CD14-positive monocyte (primary cell): ENCODE data around the gene UNC5CL. TPM values are rescaled to one million over a fixed set of nuclear protein-coding genes. Genes with fewer than 3 reads are reported as not detected.
A peak's percentile ranks its signal among the peaks of the same experiment; 100 is the strongest.

Source experiments
- DNase-seq, 3 donors: peaks; one replicate each; pipeline ENCODE4 v3.0.0-alpha.2; 2011 to 2022
- H2AFZ ChIP-seq: 2 replicates; pipeline ENCODE4 v1.6.0; 2012; ENCODE audit warnings: mild to moderate bottlenecking, low read depth, low read length, inconsistent platforms; ENCODE audit not compliant: insufficient read depth, poor library complexity, severe bottlenecking
- H3K27ac ChIP-seq, 2 donors: 1 replicate in 1 of 2; 2 replicates in 1 of 2; pipeline ENCODE4 v1.5.1; 2012 to 2013; ENCODE audit warnings: low read length in 2 of 2, control low read depth in 1 of 2, inconsistent platforms in 1 of 2, low read depth in 1 of 2, mild to moderate bottlenecking in 1 of 2
- H3K27me3 ChIP-seq, 2 donors: one replicate each; pipeline versions ENCODE4 v1.6.0 to v1.6.1; 2011 to 2013; ENCODE audit warnings: low read length in 2 of 2; ENCODE audit not compliant: control insufficient read depth in 2 of 2, insufficient read depth in 2 of 2
- H3K36me3 ChIP-seq, 2 donors: replicated peaks in 1 of 2; 1 replicate in 1 of 2; 2 replicates in 1 of 2; pipeline versions ENCODE4 v1.5.1 to v1.6.1; 2012 to 2013; ENCODE audit warnings: low read length in 2 of 2, control low read depth in 1 of 2, inconsistent platforms in 1 of 2, mild to moderate bottlenecking in 1 of 2; ENCODE audit not compliant: insufficient read depth in 2 of 2, control insufficient read depth in 1 of 2
- H3K4me1 ChIP-seq, 2 donors: 1 replicate in 1 of 2; 2 replicates in 1 of 2; pipeline versions ENCODE4 v1.5.1 to v1.6.1; 2012 to 2013; ENCODE audit warnings: low read length in 2 of 2, control low read depth in 1 of 2, inconsistent platforms in 1 of 2, mild to moderate bottlenecking in 1 of 2, moderate library complexity in 1 of 2; ENCODE audit not compliant: insufficient read depth in 2 of 2, control insufficient read depth in 1 of 2
- H3K4me2 ChIP-seq: replicated peaks from 2 replicates; pipeline ENCODE3; 2012; ENCODE audit warnings: low read length, moderate library complexity, mild to moderate bottlenecking; ENCODE audit not compliant: poor library complexity, severe bottlenecking; ENCODE audit errors: extremely low read depth
- H3K4me3 ChIP-seq, 3 experiments: fragments of 200-600 bp in 1 of 3; sonication (generic) in 1 of 3; replicated peaks in 1 of 3; 1 replicate in 2 of 3; 2 replicates in 1 of 3; pipeline ENCODE4 v1.5.1; 2011 to 2013; ENCODE audit warnings: low read length in 3 of 3, mild to moderate bottlenecking in 3 of 3, control low read depth in 2 of 3, low read depth in 2 of 3, inconsistent platforms in 1 of 3, moderate library complexity in 1 of 3
- H3K79me2 ChIP-seq: 2 replicates; pipeline ENCODE4 v1.6.0; 2012; ENCODE audit warnings: mild to moderate bottlenecking, control low read depth, inconsistent platforms, low read length, moderate library complexity; ENCODE audit not compliant: insufficient read depth
- H3K9ac ChIP-seq: 2 replicates; pipeline ENCODE4 v1.6.0; 2017; ENCODE audit warnings: low read length, mild to moderate bottlenecking; ENCODE audit not compliant: insufficient read depth, poor library complexity, severe bottlenecking
- H3K9me3 ChIP-seq, 2 donors: replicated peaks in 1 of 2; 1 replicate in 1 of 2; 2 replicates in 1 of 2; pipeline versions ENCODE4 v1.5.1 to v1.6.1; 2012 to 2013; ENCODE audit warnings: low read length in 2 of 2, control low read depth in 1 of 2; ENCODE audit not compliant: control insufficient read depth in 1 of 2, insufficient read depth in 1 of 2
- H4K20me1 ChIP-seq: 2 replicates; pipeline ENCODE4 v1.6.0; 2012; ENCODE audit warnings: mild to moderate bottlenecking, low read length, control low read depth, moderate library complexity; ENCODE audit not compliant: insufficient read depth
- H3K27ac Mint-ChIP-seq, 7 donors: one replicate each; pipeline ENCODE4 v1.8.0; 2020; ENCODE audit warnings: mild to moderate bottlenecking in 7 of 7, mixed read lengths in 7 of 7, moderate library complexity in 6 of 7, inconsistent platforms in 2 of 7
- H3K27me3 Mint-ChIP-seq, 3 donors: one replicate each; pipeline ENCODE4 v1.8.0; 2021 to 2022; ENCODE audit warnings: low read depth in 3 of 3, mild to moderate bottlenecking in 3 of 3, mixed read lengths in 3 of 3, moderate library complexity in 3 of 3, inconsistent platforms in 1 of 3
- H3K36me3 Mint-ChIP-seq, 2 donors: one replicate each; pipeline ENCODE4 v1.8.0; 2020; ENCODE audit warnings: mixed read lengths in 2 of 2, inconsistent platforms in 1 of 2, mild to moderate bottlenecking in 1 of 2
- H3K4me1 Mint-ChIP-seq: one replicate; pipeline ENCODE4 v1.8.0; 2020; ENCODE audit warnings: mild to moderate bottlenecking, mixed read lengths
- H3K4me3 Mint-ChIP-seq, 2 donors: one replicate each; pipeline ENCODE4 v1.8.0; 2020; ENCODE audit warnings: mild to moderate bottlenecking in 2 of 2, mixed read lengths in 2 of 2, moderate library complexity in 1 of 2
- H3K9me3 Mint-ChIP-seq, 7 donors: one replicate each; pipeline ENCODE4 v1.8.0; 2020 to 2022; ENCODE audit warnings: mixed read lengths in 7 of 7, mild to moderate bottlenecking in 6 of 7, moderate library complexity in 6 of 7, inconsistent platforms in 2 of 7
- CTCF ChIP-seq: fragments of 200-600 bp; IDR thresholded peaks from one replicate; pipeline ENCODE4 v1.8.0; 2022; ENCODE audit warnings: antibody characterized with exemption, mild to moderate bottlenecking
- WGBS: methylation state at CpG from one replicate; pipeline ENCODE4 v1.1.5; 2013; ENCODE audit warnings: missing lambda C conversion rate; ENCODE audit not compliant: insufficient coverage; 5-methylcytosine and 5-hydroxymethylcytosine counted together
- intact Hi-C, 2 donors: fragments of 100-400 bp; cut with micrococcal nuclease; formaldehyde crosslinking; loops; one replicate each; pipeline versions ENCODE4 v1.15.0 to v1.15.1; 2023
- polyA plus RNA-seq, 3 donors: library from polyadenylated mRNA; depleted of rRNA in 1 of 3; unstranded in 2 of 3; stranded (reverse) in 1 of 3; fragments of 300-500 nt in 2 of 3; fragments of >200 nt in 1 of 3; fragmentation: Illumina TruSeq in 2 of 3; gene quantifications; 1 replicate in 2 of 3; 2 replicates in 1 of 3; pipeline ENCODE4 v1.2.3, GENCODE V29; 2012 to 2021

Gene UNC5CL
- polyA plus RNA-seq, 3 donors: 0.09 to 2.3 TPM; not detected in 1

GRCh38 chr6:41040940-41041536 lies 2.0 kb upstream of the UNC5CL start:
- no CpG with 5 or more reads among the region's 1 CpG for WGBS
- no peak overlapping the region for H3K4me2 ChIP-seq
- Mint-ChIP-seq H3K27me3 (peaks cover 0 to 6% (median 2%) of the 10 kb centered on the region in 3 donors), H3K4me3 (no peak overlapping the region), H3K9me3 (no peaks in the 10 kb centered on the region), H3K27ac (no peak overlapping the region), H3K4me1 (peaks cover 8% of the 10 kb centered on the region), H3K36me3 (no peaks in the 10 kb centered on the region)
- no peak overlapping the region for H3K4me3 ChIP-seq
- no peaks in the 10 kb centered on the region for H3K9me3 ChIP-seq
- DNase-seq: no peak
- H2AFZ ChIP-seq: no peak overlapping the region
- intact Hi-C loops: no loop called here
- no peaks in the 10 kb centered on the region for H3K4me1 ChIP-seq
- no peaks in the 10 kb centered on the region for H3K36me3 ChIP-seq
- no peak overlapping the region for H3K9ac ChIP-seq
- H3K27me3 ChIP-seq: no peaks in the 10 kb centered on the region
- no peaks in the 10 kb centered on the region for H4K20me1 ChIP-seq
- TF ChIP-seq CTCF: no peak
- H3K27ac ChIP-seq: no peak overlapping the region
- H3K79me2 ChIP-seq: no peaks in the 10 kb centered on the region

GRCh38 chr6:41040101-41040939 lies 1.3 kb upstream of the UNC5CL start:
- no peak overlapping the region for H3K27ac Mint-ChIP-seq

More at GRCh38 chr6:41040101-41040939, 1.3 kb upstream of the UNC5CL start:
- WGBS: 60% methylated on average over 1 of the region's 6 CpGs
- no peaks in the 10 kb centered on the region for H3K79me2 ChIP-seq
- H4K20me1 ChIP-seq: no peaks in the 10 kb centered on the region
- no peaks in the 10 kb centered on the region for H3K36me3 Mint-ChIP-seq
- no peak for TF ChIP-seq CTCF
- H3K9me3 Mint-ChIP-seq: no peaks in the 10 kb centered on the region
- no peak overlapping the region for H3K9ac ChIP-seq
- no peak overlapping the region for H3K27ac ChIP-seq
- no peaks in the 10 kb centered on the region for H3K4me1 ChIP-seq
- no peak overlapping the region for H3K4me3 Mint-ChIP-seq
- intact Hi-C loops: no loop called here
- no peak overlapping the region for H2AFZ ChIP-seq
- peaks cover 0 to 6% (median 2%) of the 10 kb centered on the region in 3 donors for H3K27me3 Mint-ChIP-seq
- H3K9me3 ChIP-seq: no peaks in the 10 kb centered on the region
- no peaks in the 10 kb centered on the region for H3K36me3 ChIP-seq
- peaks cover 8% of the 10 kb centered on the region for H3K4me1 Mint-ChIP-seq
- H3K27me3 ChIP-seq: no peaks in the 10 kb centered on the region
- peak in 1 of 3 donors; percentile 28 for DNase-seq
- H3K4me3 ChIP-seq: no peak overlapping the region
- no peak overlapping the region for H3K4me2 ChIP-seq
